ENCODE data around the gene TNPO2. TPM values are rescaled to one million over a fixed set of nuclear protein-coding genes. Genes with fewer than 3 reads are reported as not detected.

Gene TNPO2
- total RNA-seq, 1 donor from 2014 or later: 76.3 TPM

DNA sequence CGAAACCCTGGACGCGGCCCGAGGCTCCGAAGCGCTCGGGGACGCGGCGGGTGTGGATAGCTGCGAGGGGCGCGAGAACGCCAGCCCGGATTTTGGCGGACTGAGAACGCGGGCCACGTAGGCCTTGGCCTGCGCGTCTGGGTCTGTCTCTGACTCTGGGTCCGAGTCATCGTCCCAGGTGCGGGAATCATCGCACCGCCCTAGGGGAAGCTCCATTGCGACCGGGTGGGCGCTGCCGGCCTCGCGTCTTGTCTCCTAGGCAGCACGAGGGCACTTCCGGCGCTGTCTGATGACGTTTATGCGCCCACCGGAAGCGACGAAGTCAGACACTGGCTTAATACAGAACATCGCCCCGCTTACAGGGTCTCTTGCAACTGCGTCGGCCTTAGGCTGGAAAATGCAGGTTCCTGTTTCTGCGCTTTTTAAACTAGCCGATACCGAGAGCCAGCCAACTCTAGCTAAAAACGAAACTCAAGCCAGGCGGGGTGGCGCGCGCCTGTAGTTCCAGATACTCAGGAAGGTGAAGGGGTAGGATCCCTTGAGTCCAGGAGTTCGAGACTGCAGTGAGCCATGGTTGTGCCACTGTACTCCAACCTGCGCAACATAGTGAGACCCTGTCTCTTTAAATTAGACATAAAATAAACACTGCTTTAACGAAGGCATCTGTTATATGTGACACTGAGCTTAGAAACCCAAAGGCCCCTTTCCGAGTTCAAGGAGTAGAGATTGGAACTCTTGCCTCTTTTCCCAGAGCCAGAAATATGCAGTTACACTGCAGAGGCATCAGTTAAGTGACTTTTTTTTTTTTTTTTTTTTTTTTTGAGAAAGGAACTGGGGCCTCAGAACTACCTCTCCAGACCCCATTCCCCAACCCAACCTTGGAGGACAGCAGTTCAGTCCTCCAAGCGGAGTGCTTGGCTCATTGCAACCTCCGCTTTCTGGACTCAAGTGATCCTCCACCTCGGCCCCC lies 27.1 kb downstream of the TNPO2 start, which contains the start of gene FBXW9:
Gene FBXW9 (minus strand): TSS at position 266 of the 970 bp plus-strand sequence. CDS start 50 bp downstream, at position 216.
- Mint-ChIP-seq H3K4me1 (ENCODE audit: low read depth, unreplicated experiment) (peaks cover 5% of the 10 kb centered on the region), H3K27ac (ENCODE audit: unreplicated experiment) (peak within 1 kb of the TSS; percentile 90), H3K4me3 (ENCODE audit: unreplicated experiment) (peak within 1 kb of the TSS; percentile 87), H3K9me3 (ENCODE audit: unreplicated experiment) (no peaks in the 10 kb centered on the region), H3K27me3 (ENCODE audit: low read depth, unreplicated experiment) (no peaks in the 10 kb centered on the region), H3K36me3 (ENCODE audit: low read depth, unreplicated experiment) (peaks cover 6% of the 10 kb centered on the region)
- H3K79me2 ChIP-seq (ENCODE audit: insufficient read depth, low read length): peaks cover 3% of the 10 kb centered on the region
- peak within 1 kb of the TSS; percentile 86 for H3K9ac ChIP-seq (ENCODE audit: low read length)
- DNase-seq (ENCODE audit: low read depth) (peak; percentile 90), FAIRE-seq (no peak)
- peak within 1 kb of the TSS; percentile 91 for H2AFZ ChIP-seq (ENCODE audit: low read depth, low read length)
- H4K20me1 ChIP-seq (ENCODE audit: insufficient read depth, low read length): peaks cover 2% of the 10 kb centered on the region
- peak within 1 kb of the TSS; percentile 86 for H3K4me3 ChIP-seq (ENCODE audit: insufficient read depth, low read depth, low read length)
- no peaks in the 10 kb centered on the region for H3K9me3 ChIP-seq (ENCODE audit: insufficient read depth, low read depth, low read length)
- peaks cover 15% of the 10 kb centered on the region for H3K4me1 ChIP-seq (ENCODE audit: insufficient read depth, low read length)
- no peak for TF ChIP-seq EZH2 (IDR thresholded peaks at IDR 0.05; ENCODE audit: insufficient read depth, low read length)
- TF ChIP-seq, protein P1, sequence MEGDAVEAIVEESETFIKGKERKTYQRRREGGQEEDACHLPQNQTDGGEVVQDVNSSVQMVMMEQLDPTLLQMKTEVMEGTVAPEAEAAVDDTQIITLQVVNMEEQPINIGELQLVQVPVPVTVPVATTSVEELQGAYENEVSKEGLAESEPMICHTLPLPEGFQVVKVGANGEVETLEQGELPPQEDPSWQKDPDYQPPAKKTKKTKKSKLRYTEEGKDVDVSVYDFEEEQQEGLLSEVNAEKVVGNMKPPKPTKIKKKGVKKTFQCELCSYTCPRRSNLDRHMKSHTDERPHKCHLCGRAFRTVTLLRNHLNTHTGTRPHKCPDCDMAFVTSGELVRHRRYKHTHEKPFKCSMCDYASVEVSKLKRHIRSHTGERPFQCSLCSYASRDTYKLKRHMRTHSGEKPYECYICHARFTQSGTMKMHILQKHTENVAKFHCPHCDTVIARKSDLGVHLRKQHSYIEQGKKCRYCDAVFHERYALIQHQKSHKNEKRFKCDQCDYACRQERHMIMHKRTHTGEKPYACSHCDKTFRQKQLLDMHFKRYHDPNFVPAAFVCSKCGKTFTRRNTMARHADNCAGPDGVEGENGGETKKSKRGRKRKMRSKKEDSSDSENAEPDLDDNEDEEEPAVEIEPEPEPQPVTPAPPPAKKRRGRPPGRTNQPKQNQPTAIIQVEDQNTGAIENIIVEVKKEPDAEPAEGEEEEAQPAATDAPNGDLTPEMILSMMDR (IDR thresholded peaks at IDR 0.05; ENCODE audit: insufficient read depth, low read depth, low read length): no peak
- H3K27ac ChIP-seq (ENCODE audit: low read depth, low read length): peak within 1 kb of the TSS; percentile 22
- H3K36me3 ChIP-seq (ENCODE audit: insufficient read depth, low read length): peaks cover 13% of the 10 kb centered on the region
- H3K4me2 ChIP-seq (ENCODE audit: low read length): peak within 1 kb of the TSS; percentile 88
- no peaks in the 10 kb centered on the region for H3K27me3 ChIP-seq (ENCODE audit: insufficient read depth, low read length)

DNA sequence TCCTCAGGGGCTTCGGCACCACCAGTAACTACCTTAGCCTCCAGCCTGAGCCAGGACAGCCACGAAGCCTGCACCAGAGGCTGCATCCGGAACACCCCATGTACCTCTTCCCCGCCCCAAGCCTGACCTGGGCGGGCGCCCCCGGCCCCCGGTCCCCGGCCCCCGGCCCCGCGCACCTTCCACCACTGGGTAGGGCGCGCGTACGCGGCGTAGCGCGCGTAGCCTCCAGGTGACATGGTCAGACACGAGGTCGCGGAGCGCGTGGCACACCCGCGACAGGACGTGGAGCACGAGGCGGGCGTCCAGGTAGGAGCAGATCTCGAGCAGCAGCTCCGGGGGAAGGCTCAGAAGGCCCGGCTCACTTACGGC lies 27.8 kb downstream of the TNPO2 start:
- H3K4me3 ChIP-seq (ENCODE audit: insufficient read depth, low read depth, low read length): peak overlapping the region; percentile 86
- peak overlapping the region; percentile 91 for H2AFZ ChIP-seq (ENCODE audit: low read depth, low read length)
- peak overlapping the region; percentile 86 for H3K9ac ChIP-seq (ENCODE audit: low read length)
- Mint-ChIP-seq H3K27me3 (ENCODE audit: low read depth, unreplicated experiment) (no peaks in the 10 kb centered on the region), H3K4me3 (ENCODE audit: unreplicated experiment) (peak overlapping the region; percentile 87), H3K36me3 (ENCODE audit: low read depth, unreplicated experiment) (peaks cover 6% of the 10 kb centered on the region), H3K4me1 (ENCODE audit: low read depth, unreplicated experiment) (peaks cover 5% of the 10 kb centered on the region), H3K27ac (ENCODE audit: unreplicated experiment) (peak overlapping the region; percentile 90), H3K9me3 (ENCODE audit: unreplicated experiment) (no peaks in the 10 kb centered on the region)
- H4K20me1 ChIP-seq (ENCODE audit: insufficient read depth, low read length): no peaks in the 10 kb centered on the region
- TF ChIP-seq, protein P1 (IDR thresholded peaks at IDR 0.05; ENCODE audit: insufficient read depth, low read depth, low read length): no peak
- TF ChIP-seq EZH2 (IDR thresholded peaks at IDR 0.05; ENCODE audit: insufficient read depth, low read length): no peak
- peaks cover 13% of the 10 kb centered on the region for H3K36me3 ChIP-seq (ENCODE audit: insufficient read depth, low read length)
- FAIRE-seq (no peak), DNase-seq (ENCODE audit: low read depth) (no peak)
- H3K27ac ChIP-seq (ENCODE audit: low read depth, low read length): peak overlapping the region; percentile 22
- H3K4me2 ChIP-seq (ENCODE audit: low read length): peak overlapping the region; percentile 88
- no peaks in the 10 kb centered on the region for H3K9me3 ChIP-seq (ENCODE audit: insufficient read depth, low read depth, low read length)
- H3K27me3 ChIP-seq (ENCODE audit: insufficient read depth, low read length): no peaks in the 10 kb centered on the region
- H3K79me2 ChIP-seq (ENCODE audit: insufficient read depth, low read length): peaks cover 2% of the 10 kb centered on the region
- peaks cover 15% of the 10 kb centered on the region for H3K4me1 ChIP-seq (ENCODE audit: insufficient read depth, low read length)

Measured in astrocyte (in vitro differentiated cells and primary cell).